GM19239 (cell line): ENCODE measurements around the gene PCNX1.

Experiments
- DNase-seq: peaks from one replicate; pipeline ENCODE4 v3.0.0; 2011; ENCODE audit warnings: low spot score; ENCODE audit not compliant: insufficient read length
- FAIRE-seq: peaks from 2 replicates; lab custom pipeline; 2011; peaks lifted over from hg19 to GRCh38; lab: Jason Lieb, UNC

Gene PCNX1

DNA sequence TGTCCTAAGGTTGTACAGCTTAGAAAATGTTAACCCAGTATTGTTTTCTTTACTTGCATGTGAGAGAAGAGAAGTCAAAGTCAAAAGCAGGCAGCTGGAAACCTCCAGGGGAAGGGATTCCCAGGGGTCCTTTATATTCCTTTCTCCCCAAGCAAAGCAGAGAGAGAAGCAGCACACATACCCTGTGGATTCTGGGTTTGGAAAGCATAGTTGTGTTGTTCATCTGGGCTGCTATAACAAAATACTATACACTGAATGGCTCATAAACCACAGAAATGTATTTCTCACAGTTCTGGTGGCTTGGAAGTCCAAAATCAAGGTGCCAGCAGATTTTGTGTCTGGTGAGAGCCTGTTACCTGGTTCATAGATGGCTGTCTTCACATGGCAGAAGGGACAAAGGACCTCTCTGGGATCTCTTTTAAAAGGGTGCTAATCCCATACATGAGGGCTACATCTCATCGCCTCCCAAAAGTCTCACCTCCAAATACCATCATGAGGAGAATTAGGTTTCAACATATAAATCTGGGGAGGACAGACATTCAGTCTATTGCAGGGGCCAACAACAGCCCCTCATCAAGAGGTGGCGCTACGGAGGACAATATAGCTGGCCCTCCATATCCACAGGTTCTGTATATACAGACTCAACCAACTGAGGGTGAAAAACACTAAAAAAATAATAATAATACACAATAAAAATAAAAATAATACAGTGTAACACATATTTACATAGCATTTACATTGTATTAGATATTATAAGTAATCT, 19.3 kb upstream of the PCNX1 start:
- no peak for DNase-seq
- no peak for FAIRE-seq

DNA sequence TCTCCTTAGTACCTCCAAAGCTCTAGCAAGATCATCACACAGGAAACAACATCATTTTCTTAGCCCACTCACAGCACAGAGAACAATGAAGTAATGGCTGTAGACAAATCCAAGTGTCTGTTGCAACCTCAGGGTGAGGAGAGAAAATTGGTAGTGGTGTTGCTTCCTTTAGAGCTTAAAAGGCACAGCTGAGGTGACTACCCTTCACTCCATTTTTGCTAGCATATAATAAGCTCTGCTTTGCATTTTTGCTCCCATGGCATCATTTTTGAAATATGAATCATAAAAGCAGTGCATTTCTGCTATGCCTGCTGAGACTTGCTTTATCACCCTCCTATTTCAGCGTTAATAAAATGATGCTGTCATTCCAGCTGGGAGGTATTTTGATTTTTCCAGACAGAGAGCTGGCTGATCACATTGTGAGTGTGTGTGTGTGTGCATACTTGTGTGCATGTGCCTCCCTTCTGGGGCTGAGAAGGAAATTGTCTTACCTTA, 18.5 kb upstream of the PCNX1 start:
- DNase-seq (no peak), FAIRE-seq (no peak)

DNA sequence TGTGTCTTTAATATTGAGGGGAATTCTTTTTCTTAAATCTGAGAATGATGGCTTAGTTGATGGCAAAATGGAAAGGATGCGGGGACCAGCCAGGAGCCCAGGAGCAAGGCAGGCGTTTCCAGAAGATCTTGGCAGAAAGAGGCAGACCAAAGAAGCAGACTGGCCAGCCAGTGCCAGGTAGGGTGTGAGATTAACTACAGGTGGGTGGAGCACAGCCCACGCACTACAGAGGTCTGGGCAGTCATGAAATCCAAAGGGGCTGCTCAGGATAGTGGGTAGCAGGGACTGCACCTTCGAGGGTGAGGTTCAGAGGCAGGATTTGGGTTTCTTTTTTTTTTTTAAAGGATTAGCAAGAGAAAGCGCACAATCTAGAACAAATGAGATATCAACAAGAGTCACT, 17.7 kb upstream of the PCNX1 start:
- FAIRE-seq (no peak), DNase-seq (no peak)

DNA sequence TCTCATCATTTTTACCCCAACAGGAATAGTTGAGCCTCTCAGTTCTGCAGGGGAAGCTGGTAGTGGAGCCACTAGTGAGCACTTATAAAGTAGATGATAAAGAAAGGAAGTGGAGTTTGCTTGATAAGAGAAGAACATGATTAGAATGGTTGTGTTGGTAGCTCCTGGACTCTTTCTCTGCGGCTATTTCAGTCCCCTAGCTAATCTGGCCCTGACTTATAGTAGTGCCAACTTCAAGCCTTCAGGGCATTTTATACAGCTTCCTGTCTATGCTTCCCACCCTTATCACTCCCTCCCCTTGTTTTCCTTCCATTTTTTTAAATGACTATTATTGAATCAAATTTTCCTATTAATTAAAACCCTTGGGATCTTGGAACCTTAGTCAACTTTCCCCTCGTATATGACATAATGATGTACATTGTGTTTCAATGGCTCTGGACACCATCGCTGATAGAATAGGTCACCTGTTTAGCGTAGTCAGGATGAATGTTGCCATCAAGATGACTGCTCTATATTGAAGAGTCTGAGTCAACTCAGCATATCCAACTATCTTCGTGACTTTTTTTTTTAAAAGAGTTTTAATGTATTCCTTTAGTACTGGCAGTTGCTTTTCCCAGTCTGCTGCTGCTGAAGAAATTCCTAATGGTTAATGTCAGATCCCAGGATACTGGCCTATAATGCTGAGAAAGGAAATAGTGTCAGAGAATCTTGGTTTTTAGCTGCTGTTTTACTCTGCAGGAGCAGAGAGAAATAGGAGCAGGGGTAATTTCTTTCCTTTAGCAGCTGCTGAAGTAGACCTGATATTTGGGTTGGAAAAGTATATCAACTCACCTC, 16.2 kb upstream of the PCNX1 start:
- no peak for DNase-seq
- no peak for FAIRE-seq

DNA sequence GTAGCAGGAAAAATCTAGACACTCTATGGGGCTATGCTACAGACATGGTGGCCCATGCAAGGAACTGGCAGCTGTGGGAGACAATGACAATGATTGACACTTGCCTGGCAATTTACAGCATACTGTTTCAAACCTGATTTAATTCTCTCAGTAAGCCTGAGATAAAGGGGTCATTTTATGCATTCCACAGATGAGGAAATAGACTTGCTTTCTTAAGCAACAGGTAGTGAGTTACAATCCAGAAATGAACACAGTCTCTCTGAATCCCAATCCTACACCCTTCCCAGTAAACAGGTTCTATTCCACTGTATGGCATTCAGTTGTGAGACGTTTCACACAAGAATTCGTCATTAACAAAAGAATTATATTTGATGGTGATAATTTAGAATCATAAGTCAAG, 15.5 kb upstream of the PCNX1 start:
- DNase-seq (no peak), FAIRE-seq (no peak)

DNA sequence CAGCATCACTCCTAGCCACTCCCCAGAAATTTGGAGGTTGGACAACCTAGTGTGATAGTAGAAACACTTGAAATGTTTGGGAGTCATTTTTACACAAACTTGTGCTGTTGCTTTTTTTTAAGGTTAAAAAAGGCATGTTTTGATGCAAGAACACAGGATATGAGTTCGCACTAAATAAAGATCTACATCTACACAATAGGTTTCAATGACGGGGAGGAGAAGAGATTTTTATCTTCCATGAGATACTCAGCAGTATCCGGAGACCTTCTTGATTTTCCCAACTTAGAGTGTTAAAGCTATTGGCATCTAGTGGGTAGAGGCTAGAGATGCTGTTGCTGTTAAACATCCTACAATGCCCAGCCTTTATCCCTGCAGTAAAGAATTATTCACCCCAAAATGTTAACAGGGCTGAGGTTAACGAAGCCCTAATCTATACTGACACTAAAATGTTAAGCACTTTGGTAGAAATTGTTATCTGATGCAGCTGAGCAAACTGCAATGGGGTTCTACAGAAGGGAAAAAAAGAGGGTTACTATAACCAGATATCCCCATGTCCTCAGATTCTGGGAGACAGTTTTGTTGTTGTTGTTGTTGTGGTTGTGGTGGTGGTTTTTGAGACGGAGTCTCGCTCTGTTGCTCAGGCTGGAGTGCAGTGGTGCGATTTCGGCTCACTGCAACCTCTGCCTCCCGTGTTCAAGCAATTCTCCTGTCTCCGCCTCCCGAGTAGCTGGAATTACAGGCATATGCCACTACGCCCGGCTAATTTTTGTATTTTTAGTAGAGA, 14.0 kb upstream of the PCNX1 start:
- DNase-seq (no peak), FAIRE-seq (no peak)

DNA sequence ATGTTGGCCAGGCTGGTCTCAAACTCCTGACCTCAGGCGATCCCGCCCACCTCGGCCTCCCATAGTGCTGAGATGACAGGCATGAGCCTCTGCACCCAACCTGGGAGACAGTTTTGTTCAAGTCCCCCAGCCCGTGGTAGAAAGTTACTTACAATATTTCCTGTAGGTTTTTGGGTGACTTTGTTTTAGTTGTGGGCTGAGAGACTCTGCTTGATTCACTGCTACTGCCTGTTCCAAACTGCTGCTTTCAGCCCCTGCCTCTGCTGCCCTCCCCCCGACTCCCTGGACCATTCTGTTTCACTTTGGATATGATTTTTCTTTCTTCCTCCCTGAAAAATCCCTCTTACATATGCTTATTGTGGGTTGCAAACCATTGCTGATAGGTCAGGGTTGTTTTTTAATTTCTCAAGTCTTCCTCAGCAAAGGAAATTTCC, 13.4 kb upstream of the PCNX1 start:
- DNase-seq (no peak), FAIRE-seq (peak; percentile 56)

DNA sequence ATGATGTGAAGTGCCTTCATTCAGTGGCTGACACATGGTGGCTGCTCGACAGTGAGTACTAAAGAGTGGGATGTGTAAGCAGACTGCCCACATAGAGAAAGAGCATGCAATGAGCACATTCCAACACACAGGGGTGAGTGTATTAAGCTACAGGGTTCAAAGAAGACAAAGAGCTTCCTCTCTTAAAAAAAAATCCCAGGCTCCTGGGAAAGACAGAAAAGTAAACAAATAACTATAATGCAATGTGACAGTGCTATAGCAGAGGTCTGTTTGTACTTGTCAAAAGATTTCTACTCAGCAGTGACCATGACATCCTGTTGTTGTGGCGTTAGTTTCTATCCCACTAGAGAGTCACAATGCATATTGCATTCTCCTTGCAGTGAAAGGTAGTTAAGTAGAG, 12.4 kb upstream of the PCNX1 start:
- FAIRE-seq (peak; percentile 40), DNase-seq (no peak)

DNA sequence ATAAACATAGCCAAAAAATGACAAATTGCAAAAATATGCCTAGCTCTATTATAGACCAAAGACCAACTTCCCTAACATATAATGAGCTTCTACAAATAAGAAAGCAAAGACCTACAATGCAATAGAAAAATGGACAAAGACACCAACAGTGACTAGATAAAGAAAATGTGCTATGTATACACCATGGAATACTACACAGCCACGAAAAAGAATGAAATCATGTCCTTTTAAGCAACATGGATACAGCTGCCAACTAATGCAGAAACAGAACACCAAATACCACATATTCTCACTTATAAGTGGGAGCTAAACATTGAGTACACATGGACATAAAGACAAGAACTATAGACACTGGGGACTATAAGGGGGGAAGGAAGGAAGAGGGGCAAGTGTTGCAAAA, 10.9 kb upstream of the PCNX1 start:
- DNase-seq (no peak), FAIRE-seq (no peak)

DNA sequence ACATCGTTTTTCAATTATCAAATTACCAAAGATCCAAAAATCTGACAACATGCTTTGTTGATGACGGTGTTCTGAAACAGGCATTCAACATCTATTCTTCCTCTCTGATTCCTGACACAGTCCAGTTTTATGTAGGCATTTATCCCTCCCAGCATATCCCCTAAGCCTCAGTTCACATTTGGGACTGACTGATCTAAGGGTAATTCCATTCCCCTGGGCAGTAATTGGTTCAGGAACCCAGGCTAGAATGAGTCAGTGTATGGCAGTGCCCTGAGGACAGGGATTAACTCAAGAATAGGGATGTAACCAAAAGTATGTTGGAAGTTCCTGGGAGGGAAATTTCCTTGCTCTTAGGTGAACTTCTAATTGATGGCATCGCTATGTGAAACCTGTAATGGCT, 10.3 kb upstream of the PCNX1 start:
- DNase-seq, result no peak
- no peak for FAIRE-seq

DNA sequence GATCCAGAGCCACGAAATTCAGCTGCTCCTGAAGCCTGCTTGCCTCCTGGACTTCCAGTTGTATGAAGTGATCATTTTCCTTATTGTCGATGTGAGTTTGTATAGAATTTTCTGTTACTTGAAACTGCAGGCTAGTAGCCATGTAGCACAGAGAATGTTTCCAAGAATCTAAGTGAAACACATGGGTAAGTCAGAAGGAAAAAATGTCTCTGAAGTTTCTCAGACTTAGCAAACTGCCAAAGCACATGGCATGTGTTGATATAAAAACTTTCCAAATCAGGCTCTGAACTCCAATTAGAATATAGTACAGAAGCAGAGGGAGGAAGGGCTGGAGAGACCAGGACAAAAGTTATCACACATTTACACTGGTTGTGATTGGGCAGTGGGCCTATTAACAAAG, 9.8 kb upstream of the PCNX1 start:
- DNase-seq (no peak), FAIRE-seq (no peak)

DNA sequence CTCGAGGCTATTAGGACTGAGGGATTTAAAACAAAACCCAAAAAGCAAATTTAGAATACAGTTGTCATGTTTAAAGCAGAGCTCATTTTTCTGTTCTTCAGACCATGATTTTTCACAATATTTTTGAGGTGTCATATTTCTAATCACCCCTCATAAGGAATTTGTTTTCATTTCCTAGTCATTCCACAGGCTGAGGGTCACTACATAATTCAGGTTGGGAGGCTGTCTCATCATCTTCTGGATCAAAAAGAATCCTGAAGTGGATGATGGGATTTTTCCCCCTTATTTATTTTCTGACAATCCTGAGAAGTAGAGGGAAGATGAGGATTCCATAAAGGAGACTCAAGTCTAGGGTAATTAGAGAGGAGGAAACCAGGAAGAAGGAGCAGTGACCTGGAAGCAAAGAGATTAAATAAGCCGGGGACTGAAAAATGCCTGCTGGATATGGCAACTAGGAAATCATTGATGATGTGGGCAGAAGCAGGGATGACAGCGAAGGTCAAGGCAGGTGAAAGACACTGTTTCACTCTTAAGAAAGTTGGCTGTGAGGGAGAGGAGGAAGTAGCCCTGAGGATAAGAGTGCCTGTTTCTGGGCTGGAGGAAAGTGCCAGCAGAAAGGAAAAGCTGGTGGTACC, 9.0 kb upstream of the PCNX1 start:
- DNase-seq, result no peak
- no peak for FAIRE-seq

DNA sequence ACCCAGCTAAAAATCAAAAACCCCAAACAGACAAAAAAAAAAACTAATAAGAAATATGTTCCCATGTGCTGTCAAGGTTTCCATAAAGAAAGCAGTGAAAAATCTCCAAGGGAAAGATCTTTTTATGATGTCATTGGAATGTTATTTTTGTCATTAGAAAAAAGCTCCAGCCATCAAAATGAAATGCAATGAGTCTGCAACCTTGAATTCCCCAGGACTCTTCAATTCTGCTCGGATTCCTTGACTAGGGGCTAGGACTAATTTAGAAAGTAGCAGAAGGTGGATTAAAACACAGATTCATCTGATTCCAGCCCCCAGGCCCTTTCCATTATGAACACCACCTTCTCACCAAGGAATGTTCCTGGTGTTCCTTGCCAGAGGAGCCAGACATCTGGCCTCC, 6.0 kb upstream of the PCNX1 start:
- DNase-seq (no peak), FAIRE-seq (no peak)

DNA sequence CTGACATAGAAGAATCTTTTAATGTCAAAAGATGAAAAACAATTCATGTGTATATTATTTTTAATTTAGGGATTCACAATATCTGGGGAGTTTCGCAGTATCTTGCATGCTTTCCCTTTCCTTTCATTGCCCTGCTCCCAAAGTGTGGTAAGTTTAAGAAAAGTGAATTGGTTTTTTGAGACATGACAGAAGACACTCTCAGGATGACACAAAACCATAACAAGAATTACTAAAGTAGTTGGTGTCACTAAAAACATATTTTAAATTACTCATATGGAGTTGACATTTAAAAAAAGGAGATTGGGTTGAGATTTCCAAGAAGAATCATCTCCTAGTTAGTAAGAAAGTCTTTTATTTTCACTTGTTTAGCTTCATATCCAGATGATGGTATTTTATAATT, 5.1 kb upstream of the PCNX1 start:
- DNase-seq (no peak), FAIRE-seq (no peak)

DNA sequence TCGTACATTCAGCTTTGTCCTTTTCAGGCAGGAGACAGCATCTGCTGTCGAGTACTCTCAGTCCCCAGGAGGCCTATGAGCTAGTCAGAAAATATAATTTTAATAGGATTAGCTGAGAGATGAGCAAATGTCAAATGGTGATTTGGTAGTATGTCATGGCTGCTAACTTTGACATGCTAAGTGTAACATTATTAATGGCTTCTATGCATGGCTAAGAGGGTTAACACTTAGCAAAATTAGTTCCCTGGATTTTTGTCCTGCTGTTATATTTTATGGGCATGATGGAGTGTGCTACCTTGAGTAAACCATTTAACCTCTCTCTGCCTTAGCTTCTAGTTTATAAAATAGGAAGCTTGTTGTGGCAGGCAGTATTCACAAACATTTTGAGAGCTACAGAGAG, 2.9 kb upstream of the PCNX1 start:
- FAIRE-seq (no peak), DNase-seq (no peak)

DNA sequence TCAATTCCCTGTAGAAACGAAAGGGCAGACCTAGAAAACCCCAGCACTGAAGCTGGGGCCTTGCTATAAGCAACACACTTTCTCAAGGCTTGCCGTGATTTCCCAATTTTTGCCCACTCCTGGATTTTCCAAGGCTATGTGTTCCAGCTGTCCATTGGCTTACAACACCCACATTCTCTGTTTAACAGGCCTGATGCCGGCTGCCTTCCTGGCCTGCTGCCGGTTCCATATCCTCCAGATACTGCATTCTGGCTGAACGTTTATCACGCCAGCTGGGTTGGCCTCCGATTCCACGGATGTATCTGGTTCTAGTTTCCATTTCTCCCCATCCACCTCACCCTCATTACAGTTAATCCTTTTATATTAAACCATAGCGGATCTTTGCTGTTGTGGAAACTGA, 2.0 kb upstream of the PCNX1 start:
- DNase-seq, result no peak
- FAIRE-seq, result no peak

DNA sequence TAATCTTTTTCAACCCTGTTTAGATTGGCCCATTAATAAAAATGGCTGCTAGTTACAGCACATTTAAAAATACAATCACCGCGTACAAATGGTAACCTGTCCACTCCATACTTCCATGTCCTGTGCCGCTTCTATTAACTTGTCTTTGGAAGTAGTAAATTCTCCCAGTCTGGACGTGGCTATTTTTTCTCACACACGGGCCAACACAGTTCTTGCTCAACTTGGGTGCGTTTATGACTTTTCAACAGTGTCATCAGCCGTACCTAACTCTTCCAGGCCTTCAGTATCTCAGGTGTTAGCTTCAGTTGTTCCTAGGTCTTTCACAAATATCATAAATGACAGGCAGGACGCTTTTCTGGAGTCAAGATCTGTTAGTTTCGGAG, 475 bp upstream of the PCNX1 start:
- DNase-seq (no peak), FAIRE-seq (peak; percentile 86)

DNA sequence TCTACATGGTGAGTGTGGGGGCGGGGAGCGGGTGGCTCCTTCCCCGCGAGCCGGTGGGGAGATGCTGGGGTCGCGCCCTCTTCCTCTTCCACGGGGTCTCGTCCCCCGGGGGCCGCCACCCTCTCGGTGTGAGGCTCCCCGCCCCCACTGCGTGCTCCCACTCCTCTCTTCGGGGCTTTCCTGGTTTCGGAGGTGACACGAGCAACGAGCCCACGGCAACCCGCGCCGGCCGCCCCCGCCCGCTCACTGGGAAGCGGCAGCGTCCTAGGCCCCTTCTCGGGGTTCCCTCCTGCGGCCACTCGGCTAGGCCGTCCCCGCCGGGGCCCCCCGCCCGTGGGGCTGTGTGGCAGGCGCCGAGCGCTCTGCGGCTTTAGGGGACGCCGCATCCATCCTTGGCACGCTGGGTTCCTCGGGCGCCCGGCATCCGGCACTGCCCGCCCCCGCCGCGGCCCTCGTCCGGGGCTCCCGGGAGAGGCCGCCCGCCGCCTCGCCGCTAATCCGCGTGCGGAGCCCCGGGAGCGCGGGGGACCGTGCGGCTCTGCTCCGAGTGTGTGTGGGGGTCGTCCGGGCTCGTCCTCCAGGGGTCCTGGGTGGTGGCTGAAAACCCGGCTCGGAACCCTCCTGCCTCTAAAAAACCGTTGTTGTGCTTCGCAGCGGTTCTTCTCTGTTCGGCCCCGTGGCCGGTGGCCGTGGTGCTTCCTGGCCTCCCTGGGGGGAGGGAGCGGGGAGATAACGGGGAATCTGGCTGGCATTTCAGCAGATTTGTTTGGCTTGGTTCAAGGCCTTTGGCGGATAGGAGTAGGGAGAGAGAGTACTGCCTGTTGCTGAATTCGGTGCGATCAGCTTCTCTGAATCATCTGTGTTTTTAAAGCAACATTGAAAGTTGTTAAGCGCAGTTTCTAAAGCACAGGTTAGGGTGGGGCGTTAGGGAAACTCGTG, 1.0 kb downstream of the PCNX1 start:
- DNase-seq (peak; percentile 35), FAIRE-seq (peak; percentile 88)

DNA sequence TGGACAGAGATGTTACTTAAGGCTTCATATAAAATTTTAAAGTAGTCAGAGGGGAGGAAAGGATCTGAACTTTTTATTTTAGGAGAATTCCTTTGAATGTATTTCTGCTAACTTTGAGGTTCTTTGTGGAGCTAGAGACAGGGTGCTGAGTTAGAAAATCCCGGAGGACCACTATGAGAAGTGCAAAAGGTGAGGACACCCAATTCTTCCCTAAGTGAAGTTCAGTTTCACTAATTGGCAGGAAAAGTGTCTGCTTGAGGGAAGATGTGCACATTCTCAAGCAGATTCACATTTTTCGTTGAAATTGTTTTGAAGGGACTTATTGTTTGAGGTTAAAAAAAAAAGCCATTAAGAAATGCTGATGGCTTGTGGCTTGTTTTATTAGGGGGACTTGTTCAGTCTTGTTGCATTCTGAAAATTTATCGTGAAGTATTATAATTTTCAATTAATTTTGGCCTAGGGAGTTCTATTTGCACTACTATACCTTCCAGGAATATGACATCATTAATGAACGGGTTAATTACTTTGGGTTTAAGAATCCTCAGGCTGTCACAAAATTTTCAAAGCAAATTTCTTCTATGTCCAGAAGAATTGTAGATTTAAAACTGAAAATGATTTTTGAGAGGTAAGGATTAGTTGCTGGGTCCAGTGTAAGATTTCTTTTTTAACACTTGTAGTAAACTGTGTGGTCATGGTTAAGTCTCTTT, 1.8 kb downstream of the PCNX1 start:
- DNase-seq, result no peak
- FAIRE-seq, result no peak
